DMS153 treated with DMSO at 0.1 percent for 48 hours (cell line): ENCODE results near the gene SNX8.

Experiments used
- DNase-seq: peaks from one replicate; lab custom pipeline; 2025; ENCODE audit not compliant: unreplicated experiment; lab: John Stamatoyannopoulos, UW

SNX8 gene

GRCh38 chr7:2204446-2204845 lies 109.8 kb downstream of the SNX8 start:
- no peak for DNase-seq

DNA sequence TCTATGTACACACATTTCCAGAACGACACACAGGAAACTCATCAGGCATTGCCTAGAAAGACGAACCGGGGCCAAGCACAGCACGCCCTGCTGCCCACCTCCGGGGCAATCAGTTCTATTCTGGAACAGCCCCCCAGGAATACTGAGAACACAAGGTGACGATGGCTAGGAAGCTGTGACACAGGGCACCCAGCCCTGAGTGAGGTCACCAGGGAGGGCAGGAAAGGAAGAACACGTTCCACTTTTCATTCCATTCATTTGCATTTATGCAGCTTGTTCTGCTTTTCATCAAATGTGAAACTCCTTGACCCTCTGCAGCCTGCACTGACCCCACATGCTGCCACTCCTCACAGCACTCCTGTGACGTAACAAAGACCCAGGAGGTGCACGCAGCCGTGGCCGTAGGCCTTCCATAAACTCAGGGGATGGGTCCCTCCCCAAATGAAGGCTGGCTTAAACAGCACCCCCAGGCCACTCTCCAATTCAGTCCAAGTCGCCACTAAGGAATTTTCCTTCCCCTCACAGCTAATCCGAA lies 110.4 kb downstream of the SNX8 start:
- DNase-seq = no peak

DNA sequence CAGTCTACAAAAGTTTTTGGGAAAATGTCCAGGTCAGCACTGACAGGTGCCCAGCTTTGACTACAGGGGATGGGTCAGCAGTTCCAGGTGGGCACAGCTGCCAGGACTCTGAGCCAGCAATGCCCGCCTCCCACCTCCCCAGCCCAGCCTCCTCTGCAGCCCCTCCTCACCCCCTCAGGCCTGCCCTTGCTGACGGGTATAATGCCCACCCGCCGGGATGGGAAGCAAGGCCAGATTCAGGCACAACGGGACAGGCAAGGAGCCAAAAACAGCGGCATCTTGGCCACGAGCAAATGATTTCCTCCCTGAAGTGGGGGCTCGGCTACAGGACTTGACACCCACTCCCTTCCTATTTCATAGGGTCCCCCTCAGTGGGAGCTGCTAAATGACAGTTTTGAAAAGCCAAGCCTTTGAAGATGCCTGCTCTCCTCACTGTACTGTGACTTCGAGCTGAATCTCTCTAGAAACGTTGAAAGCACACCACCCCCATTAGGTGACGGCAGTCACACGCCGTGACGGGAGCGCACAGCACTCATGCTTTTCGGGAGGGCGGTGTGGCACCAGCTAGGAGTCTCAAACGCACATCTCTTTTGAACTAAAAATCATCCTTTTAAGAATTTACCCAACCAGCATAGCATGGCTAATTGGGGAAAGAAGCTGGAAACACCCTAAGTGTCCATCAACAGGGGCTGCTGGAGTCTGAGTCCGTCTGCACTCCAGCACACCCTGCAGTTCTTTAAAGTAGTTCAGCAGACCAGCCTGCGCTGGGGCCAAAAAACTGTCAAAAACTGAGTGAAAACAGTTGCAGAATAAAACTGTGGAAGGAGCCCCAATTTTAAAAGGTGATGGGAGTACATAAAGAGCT lies 111.1 kb downstream of the SNX8 start:
- DNase-seq = no peak

- no peak for DNase-seq
Observed at GRCh38 chr7:2202361-2202761, 111.9 kb downstream of the SNX8 start.
